Measurements from ENCODE around the gene HIVEP3.

HIVEP3 gene

DNA sequence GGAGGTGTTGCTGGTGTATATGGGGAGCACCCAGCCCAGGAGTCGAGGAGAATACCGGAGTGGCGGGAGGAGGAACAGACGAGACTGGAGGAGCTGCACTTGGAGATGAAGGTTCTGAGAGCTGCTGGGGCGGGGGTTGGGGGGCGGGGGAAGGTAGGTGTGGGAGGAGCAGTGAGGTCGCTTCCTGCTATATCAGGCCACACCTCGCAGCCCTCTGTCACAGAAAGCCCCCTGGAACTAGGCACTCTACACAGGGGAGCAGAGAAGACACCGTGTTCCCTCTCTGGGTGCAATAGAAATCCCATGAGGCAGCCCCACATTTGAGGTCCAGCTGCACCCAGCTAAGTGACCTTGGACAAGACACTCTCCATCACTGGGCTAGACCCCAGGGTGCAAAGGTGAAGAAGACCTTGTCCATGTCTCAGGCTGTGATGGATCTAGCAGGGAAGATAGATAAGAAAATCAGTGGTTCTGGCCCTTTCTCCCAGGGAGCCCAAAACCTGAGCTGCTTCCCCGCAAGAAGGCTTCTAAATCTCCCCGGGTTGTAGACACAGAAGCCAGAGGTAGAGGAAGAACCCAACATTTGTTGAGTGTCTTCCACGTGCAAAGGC, 278.5 kb downstream of the HIVEP3 start:
- Histone ChIP-seq H3K9ac (ENCODE audit: low read depth, low read length) (no peak overlapping the region), H3K9me3 (ENCODE audit: control insufficient read depth, insufficient read depth, low read length) (no peaks in the 10 kb centered on the region), H3K4me1 (ENCODE audit: insufficient read depth, low read length) (peaks cover 11% of the 10 kb centered on the region; the same call in 1 of the 2 replicates), H3K36me3 (ENCODE audit: insufficient read depth, low read length) (no peaks in the 10 kb centered on the region)

DNA sequence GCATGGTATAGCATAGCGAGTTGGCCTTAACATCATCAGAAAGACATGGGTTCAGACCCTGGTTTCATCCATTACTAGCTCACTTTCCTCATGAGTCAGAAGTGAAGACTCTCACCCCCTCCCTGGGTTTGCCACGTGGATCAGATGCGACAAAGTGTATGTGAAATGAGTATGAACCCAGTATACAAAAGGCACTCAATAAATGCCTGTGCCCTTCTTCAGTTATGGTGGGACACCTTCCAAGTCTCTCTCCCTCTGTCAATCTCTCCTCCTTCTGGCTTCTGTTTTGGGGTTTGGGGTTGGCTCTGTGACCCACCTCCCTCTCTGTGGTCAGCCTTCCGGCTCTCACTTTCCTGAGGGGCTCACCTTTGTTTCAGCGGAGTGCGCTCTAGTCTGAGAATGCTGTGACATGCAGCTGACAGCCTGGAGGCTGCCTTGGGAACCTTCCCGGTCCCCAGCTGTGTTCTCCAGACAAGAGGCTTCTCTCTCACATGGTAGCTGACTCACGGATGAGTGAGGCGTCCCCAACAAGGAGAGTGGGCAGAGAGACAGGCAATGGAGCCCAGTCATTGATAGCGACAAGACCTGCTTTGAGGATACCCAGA, 279.3 kb downstream of the HIVEP3 start:
- peaks cover 11% of the 10 kb centered on the region; the same call in 1 of the 2 replicates for H3K4me1 ChIP-seq (ENCODE audit: insufficient read depth, low read length)
- no peaks in the 10 kb centered on the region for H3K36me3 ChIP-seq (ENCODE audit: insufficient read depth, low read length)
- no peak overlapping the region for H3K9ac ChIP-seq (ENCODE audit: low read depth, low read length)

DNA sequence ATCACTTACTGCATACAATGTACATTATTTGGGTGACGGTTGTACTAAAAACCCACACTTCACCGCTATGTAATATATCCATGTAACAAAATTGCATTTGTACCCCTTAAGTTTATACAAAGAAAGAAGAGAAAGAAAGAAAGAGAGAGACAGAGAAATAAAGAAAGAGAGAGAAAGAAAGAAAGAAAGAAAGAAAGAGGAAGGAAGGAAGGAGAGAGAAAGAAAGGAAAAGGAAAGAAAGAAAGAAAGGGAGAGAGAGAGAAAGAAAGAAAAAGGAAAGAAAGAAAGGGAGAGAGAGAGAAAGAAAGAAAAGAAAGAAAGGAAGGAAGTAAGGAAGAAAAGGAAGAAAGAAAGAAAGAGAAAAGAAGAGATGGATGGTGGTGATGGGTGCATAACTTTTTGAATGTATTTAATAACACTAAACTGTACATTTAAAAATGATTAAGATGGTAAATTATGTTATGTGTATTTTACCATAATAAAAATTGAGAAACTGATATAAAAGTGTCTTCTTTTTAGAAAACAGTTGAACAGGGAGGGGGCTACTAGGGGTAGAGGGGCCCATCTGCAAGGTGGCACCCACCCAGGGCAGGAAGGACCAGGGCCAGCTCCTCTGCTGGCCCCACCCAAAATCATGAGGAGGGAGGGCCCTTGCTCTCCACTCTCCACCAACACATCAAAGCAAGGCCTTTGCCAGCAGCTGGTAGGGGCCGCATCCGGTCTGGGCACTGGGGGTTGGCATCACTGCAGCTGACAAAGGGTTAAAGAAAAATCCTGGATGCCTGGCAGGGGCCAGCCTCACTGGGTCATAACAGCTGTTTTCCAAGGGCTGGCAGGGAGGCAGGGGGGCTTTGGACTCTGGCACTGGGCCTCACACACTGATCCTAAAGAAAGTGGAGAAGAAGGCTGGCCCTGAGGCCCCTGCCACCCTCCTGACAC, 280.4 kb downstream of the HIVEP3 start:
- H3K9ac ChIP-seq (ENCODE audit: low read depth, low read length) = no peak overlapping the region
- H3K9me3 ChIP-seq (ENCODE audit: control insufficient read depth, insufficient read depth, low read length) = no peaks in the 10 kb centered on the region
- peaks cover 11% of the 10 kb centered on the region; the same call in 1 of the 2 replicates for H3K4me1 ChIP-seq (ENCODE audit: insufficient read depth, low read length)
- H3K36me3 ChIP-seq (ENCODE audit: insufficient read depth, low read length) = no peaks in the 10 kb centered on the region

More for the DNA sequence above, 279.3 kb downstream of the HIVEP3 start:
- H3K9me3 ChIP-seq (ENCODE audit: control insufficient read depth, insufficient read depth, low read length) = no peaks in the 10 kb centered on the region

DNA sequence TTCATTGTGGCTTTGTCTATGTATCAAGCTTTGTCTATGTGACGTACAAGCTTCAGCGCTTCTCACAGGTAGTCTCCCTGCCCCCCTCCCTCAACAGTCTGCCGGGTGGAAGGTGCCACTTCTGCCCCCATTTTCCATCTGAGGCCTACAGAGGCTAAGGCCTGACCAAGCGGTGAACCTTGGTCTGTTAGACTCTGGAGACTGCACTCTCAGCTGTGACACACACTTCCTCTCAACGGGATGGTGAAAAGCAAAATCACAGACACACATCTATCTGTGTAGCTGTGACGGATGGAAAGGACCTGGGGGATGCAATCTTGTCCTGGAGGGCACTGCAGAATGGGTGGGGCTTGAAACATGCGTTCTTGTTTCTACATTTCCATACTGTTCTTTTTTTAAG, 281.4 kb downstream of the HIVEP3 start:
- Histone ChIP-seq H3K36me3 (ENCODE audit: insufficient read depth, low read length) (no peaks in the 10 kb centered on the region), H3K9ac (ENCODE audit: low read depth, low read length) (no peak overlapping the region), H3K9me3 (ENCODE audit: control insufficient read depth, insufficient read depth, low read length) (no peaks in the 10 kb centered on the region), H3K4me1 (ENCODE audit: insufficient read depth, low read length) (peaks cover 11% of the 10 kb centered on the region; the same call in 1 of the 2 replicates)

DNA sequence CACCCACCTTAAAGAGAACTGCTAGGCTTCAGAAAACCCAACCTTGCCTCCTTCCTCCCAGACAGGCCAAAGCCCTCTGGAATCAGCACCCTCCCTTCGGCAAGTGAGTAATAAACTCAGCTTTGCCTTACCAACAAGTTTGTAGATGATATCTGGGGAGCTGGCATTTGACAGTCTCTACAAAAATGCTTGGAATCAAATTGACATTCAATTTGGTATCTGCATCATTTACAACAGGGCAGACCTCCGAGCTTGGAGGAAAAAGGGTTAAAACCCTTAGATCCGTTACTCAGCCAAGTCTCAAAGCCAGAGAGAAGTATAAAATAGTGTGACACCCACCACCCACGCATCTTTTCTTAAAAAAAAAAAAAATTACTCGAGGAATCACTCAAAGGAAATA, 285.0 kb downstream of the HIVEP3 start:
- Histone ChIP-seq H3K9ac (ENCODE audit: low read depth, low read length) (no peak overlapping the region), H3K4me1 (ENCODE audit: insufficient read depth, low read length) (no peaks in the 10 kb centered on the region; the same call in 1 of the 2 replicates), H3K36me3 (ENCODE audit: insufficient read depth, low read length) (no peaks in the 10 kb centered on the region), H3K9me3 (ENCODE audit: control insufficient read depth, insufficient read depth, low read length) (no peaks in the 10 kb centered on the region)

DNA sequence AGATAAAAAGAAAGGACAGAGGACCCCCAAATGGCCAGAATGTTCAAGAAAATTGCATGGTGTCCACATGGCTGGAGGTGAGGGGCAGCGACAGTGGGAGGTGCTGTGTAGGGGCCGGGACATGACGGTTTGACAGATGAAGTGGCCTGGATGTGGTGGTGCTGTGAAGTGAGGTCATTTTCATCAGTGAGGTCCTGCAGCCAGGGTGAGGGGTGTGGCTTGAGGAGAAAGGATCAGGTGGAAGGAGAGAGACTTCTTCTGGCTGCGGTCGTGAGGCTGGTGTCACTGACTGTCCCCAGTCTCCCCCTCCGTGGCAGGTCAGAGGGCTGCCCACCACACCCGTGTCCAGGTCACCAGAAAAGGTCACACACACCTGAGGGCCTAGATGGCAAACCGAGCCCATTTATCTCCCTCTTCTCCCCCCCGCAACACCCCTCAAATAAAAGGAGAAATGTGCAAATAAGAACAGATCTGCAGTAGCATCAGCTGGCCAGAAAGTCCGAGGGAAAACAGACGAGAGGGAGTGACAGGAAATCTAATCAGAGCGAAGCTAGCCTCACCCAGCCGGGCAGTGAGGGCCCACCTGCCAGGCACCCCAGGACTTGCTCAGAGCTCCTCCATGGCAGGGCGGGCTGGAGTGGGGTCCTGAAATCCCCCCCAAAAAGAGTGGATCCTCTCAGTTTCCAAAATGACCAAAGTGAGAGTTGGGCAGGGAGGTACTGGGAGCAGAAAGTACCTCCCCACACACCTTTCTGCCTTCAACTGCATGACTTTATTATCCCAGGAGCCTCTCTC, 285.7 kb downstream of the HIVEP3 start:
- H3K9me3 ChIP-seq (ENCODE audit: control insufficient read depth, insufficient read depth, low read length) = no peaks in the 10 kb centered on the region
- no peaks in the 10 kb centered on the region; the same call in 1 of the 2 replicates for H3K4me1 ChIP-seq (ENCODE audit: insufficient read depth, low read length)
- H3K36me3 ChIP-seq (ENCODE audit: insufficient read depth, low read length) = no peaks in the 10 kb centered on the region
- H3K9ac ChIP-seq (ENCODE audit: low read depth, low read length) = no peak overlapping the region

DNA sequence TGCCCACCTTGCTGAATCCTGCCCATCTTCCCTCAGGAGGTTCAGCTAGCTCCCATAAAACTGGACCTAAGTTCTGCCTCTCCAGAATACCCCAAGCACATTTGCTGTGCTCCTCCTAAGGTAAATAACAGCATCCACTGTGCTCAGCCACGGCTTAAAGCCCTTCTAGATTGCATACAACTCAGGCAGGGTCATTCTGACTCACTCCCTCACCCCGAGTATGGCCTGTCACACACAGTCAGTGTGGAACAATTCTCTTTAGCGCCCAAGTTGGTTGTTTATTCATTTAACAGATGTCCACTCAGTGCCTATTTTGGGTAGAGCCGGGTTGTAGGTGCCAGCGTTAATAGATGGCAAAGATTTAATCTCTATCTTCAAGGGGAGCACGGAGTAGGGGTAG, 286.8 kb downstream of the HIVEP3 start:
- no peaks in the 10 kb centered on the region for H3K36me3 ChIP-seq (ENCODE audit: insufficient read depth, low read length)
- no peaks in the 10 kb centered on the region for H3K9me3 ChIP-seq (ENCODE audit: control insufficient read depth, insufficient read depth, low read length)
- no peaks in the 10 kb centered on the region; the same call in 1 of the 2 replicates for H3K4me1 ChIP-seq (ENCODE audit: insufficient read depth, low read length)
- H3K9ac ChIP-seq (ENCODE audit: low read depth, low read length) = no peak overlapping the region

DNA sequence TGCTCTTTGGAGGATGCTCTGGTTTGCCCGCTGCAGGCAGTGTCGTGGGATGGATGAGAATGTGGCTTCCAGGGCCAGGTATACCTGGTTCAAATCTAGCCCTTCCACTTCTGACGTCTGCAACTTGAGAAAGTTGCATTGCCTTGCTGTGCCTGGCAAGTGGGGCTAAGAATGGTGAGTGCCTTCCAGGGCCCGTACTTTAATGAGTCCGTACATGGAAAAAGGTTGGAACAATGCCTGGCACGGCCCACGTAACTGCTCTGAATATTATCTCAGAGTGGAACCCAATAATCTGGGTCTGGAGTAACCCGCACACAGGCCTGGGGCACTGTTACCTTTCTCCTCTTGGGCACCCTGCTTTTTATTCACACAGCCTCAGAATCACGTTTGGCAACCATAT, 287.6 kb downstream of the HIVEP3 start:
- Histone ChIP-seq H3K36me3 (ENCODE audit: insufficient read depth, low read length) (no peaks in the 10 kb centered on the region), H3K4me1 (ENCODE audit: insufficient read depth, low read length) (no peaks in the 10 kb centered on the region; the same call in 1 of the 2 replicates), H3K9me3 (ENCODE audit: control insufficient read depth, insufficient read depth, low read length) (no peaks in the 10 kb centered on the region), H3K9ac (ENCODE audit: low read depth, low read length) (no peak overlapping the region)

DNA sequence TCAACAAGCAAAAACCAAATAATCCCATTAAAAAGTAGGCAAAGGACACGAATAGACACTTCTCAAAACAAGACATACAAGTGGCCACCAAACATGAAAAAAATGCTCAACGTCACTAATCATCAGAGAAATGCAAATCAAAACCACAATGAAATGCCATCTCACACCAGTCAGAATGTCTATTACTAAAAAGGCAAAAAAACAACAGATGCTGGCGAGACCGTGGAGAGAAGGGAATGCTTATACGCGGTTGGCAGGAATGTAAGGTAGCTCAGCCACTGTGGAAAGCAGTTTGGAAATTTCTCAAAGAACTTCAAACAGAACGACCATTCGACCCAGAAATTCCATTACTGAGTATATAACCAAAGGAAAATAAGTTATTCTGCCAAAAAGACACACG, 289.2 kb downstream of the HIVEP3 start:
- no peak overlapping the region for H3K9ac ChIP-seq (ENCODE audit: low read depth, low read length)
- H3K9me3 ChIP-seq (ENCODE audit: control insufficient read depth, insufficient read depth, low read length) = no peaks in the 10 kb centered on the region
- no peaks in the 10 kb centered on the region for H3K36me3 ChIP-seq (ENCODE audit: insufficient read depth, low read length)
- no peaks in the 10 kb centered on the region; the same call in 1 of the 2 replicates for H3K4me1 ChIP-seq (ENCODE audit: insufficient read depth, low read length)

DNA sequence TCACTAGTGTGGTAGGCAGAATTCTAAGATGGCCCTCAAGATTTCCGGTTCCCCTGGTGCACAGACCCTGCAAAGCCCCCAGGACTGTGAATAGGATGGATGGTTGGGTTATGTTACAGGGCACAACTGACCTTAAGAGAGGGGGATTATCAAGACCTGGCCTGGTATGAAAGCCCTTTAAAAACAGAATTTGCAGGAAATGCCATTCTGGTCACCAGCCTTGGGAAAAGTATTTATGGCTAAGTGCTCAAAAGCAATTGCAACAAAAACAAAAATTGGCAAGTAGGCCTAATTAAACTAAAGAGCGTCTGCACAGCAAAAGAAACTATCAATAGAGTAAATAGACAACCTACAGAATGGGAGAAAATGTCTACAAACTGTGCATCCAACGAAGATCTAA, 289.6 kb downstream of the HIVEP3 start:
- no peaks in the 10 kb centered on the region; the same call in 1 of the 2 replicates for H3K4me1 ChIP-seq (ENCODE audit: insufficient read depth, low read length)
- H3K9ac ChIP-seq (ENCODE audit: low read depth, low read length) = no peak overlapping the region
- no peaks in the 10 kb centered on the region for H3K9me3 ChIP-seq (ENCODE audit: control insufficient read depth, insufficient read depth, low read length)
- no peaks in the 10 kb centered on the region for H3K36me3 ChIP-seq (ENCODE audit: insufficient read depth, low read length)

DNA sequence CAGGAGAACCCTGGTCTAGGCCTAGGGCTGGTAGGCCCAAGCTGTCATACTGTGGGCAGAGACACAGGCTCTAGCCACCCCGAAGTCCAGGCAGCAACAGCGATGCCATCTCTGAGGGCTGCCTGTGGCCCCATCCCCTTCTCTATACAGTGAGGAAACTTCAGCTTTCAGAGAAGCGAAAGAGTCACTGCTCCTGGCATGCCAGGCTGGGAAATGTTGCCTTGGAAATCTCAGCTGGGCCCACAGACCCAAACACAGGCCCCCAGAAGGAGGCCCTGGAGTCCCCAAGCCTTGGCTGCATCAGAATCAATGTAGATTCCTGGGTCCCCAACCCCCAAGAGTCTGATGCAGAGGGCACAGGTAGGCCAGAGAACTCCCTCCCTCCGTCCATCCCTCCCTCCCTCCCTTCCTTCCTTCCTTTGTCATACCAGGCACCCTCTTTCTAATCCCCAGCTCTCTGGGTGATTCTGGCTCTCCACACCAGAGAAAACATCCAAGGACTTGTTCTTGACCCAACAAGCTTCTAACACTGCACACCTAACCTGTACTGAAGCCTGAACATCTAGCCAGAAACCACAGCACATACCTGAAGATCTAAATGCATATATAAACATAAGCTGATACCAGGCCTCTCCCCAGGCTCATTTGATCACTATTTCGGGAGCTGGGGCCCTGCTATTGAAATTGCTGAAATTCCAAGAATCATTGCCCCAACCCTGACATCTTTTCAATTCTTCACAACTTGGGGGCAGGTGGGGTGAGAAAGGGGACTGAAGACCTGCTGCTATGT, 291.0 kb downstream of the HIVEP3 start:
- no peaks in the 10 kb centered on the region for H3K9me3 ChIP-seq (ENCODE audit: control insufficient read depth, insufficient read depth, low read length)
- no peaks in the 10 kb centered on the region for H3K36me3 ChIP-seq (ENCODE audit: insufficient read depth, low read length)
- no peak overlapping the region for H3K9ac ChIP-seq (ENCODE audit: low read depth, low read length)
- peaks cover 8% of the 10 kb centered on the region; the same call in 1 of the 2 replicates for H3K4me1 ChIP-seq (ENCODE audit: insufficient read depth, low read length)

DNA sequence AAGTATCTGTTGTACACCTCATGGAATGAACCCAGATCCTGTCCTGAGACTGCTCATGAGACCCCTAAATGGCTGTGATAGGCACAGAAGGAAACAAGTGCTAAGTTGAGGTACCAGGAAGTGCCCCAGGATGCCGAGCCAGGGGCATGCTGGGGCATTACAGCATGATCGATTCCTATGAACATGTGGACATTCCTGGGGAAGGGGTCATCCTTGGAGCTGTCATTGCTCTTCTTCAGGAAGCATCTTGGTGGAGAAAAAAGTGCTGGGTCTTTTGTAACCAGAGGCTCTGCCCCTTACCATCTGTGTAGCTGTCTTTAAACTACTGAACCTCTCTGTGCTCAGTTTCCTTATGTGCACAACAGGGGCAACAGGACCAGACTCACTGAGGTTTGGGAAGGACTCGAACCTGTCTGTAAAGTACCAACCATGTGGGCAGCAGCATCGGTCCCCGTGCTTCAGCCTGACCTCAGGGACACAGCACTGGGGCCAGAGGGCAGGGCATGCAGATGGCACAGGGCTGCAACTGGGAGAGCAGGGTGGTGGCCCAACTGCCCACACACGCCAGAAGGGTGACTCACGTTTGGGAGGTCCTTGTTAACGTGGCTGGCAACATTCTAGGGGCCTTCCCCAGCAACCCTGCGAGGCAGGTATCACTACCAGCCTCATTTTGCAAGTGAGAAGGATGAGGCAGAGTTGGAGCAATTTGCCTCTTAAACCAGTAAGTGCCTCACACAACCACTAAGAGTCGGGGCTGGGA, 291.9 kb downstream of the HIVEP3 start:
- peaks cover 8% of the 10 kb centered on the region; the same call in 1 of the 2 replicates for H3K4me1 ChIP-seq (ENCODE audit: insufficient read depth, low read length)
- H3K36me3 ChIP-seq (ENCODE audit: insufficient read depth, low read length) = no peaks in the 10 kb centered on the region
- no peak overlapping the region for H3K9ac ChIP-seq (ENCODE audit: low read depth, low read length)
- H3K9me3 ChIP-seq (ENCODE audit: control insufficient read depth, insufficient read depth, low read length) = no peaks in the 10 kb centered on the region

DNA sequence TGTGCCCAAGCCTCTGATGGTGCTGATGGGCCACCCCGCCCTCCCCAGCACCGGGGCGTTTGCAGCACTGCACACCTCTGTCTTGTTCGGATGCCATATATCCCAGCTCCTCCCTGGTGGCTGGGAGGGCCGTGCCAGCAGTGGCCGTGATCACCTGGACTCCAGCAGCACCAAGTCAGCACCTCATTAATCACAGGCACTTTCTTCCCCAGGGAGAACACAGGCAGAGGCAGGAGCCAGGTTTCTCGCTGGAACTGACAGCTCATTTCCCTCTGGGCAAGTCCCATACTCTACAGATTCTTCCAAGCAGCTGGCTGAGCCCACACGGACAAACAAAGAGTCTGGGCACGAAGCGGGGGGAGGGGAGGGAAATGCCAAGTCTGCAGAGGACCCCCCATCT, 292.6 kb downstream of the HIVEP3 start:
- H3K4me1 ChIP-seq (ENCODE audit: insufficient read depth, low read length) = peaks cover 13% of the 10 kb centered on the region; the same call in 1 of the 2 replicates
- H3K36me3 ChIP-seq (ENCODE audit: insufficient read depth, low read length) = no peaks in the 10 kb centered on the region
- H3K9me3 ChIP-seq (ENCODE audit: control insufficient read depth, insufficient read depth, low read length) = no peaks in the 10 kb centered on the region
- H3K9ac ChIP-seq (ENCODE audit: low read depth, low read length) = no peak overlapping the region
